ENCODE data around the gene TBC1D8.

DNA sequence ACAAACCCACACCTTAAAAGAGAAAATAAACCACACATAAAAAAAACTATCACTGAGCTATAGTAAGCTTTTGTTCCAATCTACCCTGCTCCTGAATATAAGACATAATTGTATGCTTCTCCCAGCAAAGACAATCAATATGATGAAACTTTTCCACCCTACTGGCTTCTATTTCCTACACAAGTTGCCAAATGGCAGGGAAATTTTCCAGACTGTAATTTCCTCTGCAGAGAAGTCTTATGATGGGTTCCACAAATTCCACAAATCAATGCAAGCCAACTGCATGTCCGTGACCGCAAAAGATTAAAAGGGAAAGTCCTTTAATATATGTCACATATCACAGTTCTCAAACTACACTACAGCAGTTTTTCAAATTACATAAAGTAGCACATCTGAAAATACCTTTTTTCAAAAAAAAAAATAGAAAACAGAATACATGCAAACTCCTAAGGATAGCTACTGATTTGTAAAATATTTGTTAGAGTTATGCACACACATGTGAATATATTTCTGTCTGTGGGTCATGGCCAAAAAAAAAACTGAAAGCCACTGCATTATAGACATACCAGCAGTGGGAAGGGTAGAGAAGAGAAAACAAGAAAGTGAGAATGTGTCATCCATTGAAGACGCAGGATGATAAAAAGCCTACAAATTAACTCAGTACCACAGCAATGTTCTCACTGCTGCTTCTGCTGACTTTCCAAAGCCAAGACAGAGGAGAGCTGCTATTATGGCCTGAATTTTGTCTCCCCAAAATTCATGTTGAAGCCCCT lies 87.6 kb downstream of the TBC1D8 start:
- TF ChIP-seq, protein P1, sequence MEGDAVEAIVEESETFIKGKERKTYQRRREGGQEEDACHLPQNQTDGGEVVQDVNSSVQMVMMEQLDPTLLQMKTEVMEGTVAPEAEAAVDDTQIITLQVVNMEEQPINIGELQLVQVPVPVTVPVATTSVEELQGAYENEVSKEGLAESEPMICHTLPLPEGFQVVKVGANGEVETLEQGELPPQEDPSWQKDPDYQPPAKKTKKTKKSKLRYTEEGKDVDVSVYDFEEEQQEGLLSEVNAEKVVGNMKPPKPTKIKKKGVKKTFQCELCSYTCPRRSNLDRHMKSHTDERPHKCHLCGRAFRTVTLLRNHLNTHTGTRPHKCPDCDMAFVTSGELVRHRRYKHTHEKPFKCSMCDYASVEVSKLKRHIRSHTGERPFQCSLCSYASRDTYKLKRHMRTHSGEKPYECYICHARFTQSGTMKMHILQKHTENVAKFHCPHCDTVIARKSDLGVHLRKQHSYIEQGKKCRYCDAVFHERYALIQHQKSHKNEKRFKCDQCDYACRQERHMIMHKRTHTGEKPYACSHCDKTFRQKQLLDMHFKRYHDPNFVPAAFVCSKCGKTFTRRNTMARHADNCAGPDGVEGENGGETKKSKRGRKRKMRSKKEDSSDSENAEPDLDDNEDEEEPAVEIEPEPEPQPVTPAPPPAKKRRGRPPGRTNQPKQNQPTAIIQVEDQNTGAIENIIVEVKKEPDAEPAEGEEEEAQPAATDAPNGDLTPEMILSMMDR (IDR thresholded peaks at IDR 0.05) = no peak
- no peak for TF ChIP-seq POLR2A (IDR thresholded peaks at IDR 0.05)

All from esophagus squamous epithelium (tissue), 4 donors.